OCI-LY3 (cell line): ENCODE data around the gene ELOVL7.
"Not testable (repeated sequence)": the region's sequence is repeated elsewhere in the genome, so short reads cannot be mapped to it uniquely, and the experiment has no call there.

Experiments
- H2AFZ ChIP-seq: fragments of 200-600, 300-600 bp; shearing (Covaris generic); 2 replicates; pipeline ENCODE4 v1.6.0; 2014; ENCODE audit warnings: antibody characterized with exemption, low read depth, low read length
- H3K27ac ChIP-seq: fragments of 200-600, 300-600 bp; sonication (generic); 2 replicates; pipeline ENCODE4 v1.5.1; 2014; ENCODE audit warnings: mild to moderate bottlenecking, low read length, moderate library complexity, mixed read lengths
- H3K27me3 ChIP-seq: fragments of 200-600, 300-600 bp; sonication (generic); 2 replicates; pipeline ENCODE4 v1.6.1; 2014; ENCODE audit warnings: low read depth, low read length, mixed read lengths
- H3K36me3 ChIP-seq: fragments of 200-600, 300-600 bp; sonication (generic); replicated peaks from 2 replicates; pipeline ENCODE3; 2014; ENCODE audit warnings: low read depth, low read length, mixed read lengths
- H3K4me1 ChIP-seq: fragments of 300-600, 200-600 bp; sonication (generic); 2 replicates; pipeline ENCODE4 v1.6.1; 2014; ENCODE audit warnings: low read length, mixed read lengths
- H3K4me2 ChIP-seq: fragments of 200-600, 300-600 bp; sonication (generic); 2 replicates; pipeline ENCODE4 v1.6.1; 2014; ENCODE audit warnings: low read length, mixed read lengths
- H3K4me3 ChIP-seq: fragments of 300-600, 200-600 bp; sonication (generic); 2 replicates; pipeline ENCODE4 v1.5.1; 2014; ENCODE audit warnings: antibody characterized with exemption, mild to moderate bottlenecking, low read length, moderate library complexity
- H3K79me2 ChIP-seq: fragments of 300-600, 200-600 bp; shearing (Covaris generic); 2 replicates; pipeline ENCODE4 v1.6.1; 2014; ENCODE audit warnings: mild to moderate bottlenecking, low read length, mixed read lengths
- H3K9ac ChIP-seq: fragments of 300-600, 200-600 bp; shearing (Covaris generic); 2 replicates; pipeline ENCODE4 v1.6.0; 2014; ENCODE audit warnings: mild to moderate bottlenecking, low read length, moderate library complexity
- H3K9me3 ChIP-seq: fragments of 200-600, 300-600 bp; shearing (Covaris generic); 2 replicates; pipeline ENCODE4 v1.6.1; 2014; ENCODE audit warnings: low read length, mixed read lengths; ENCODE audit not compliant: insufficient read depth
- H4K20me1 ChIP-seq: fragments of 200-600, 300-600 bp; sonication (generic); 2 replicates; pipeline ENCODE4 v1.6.1; 2016; ENCODE audit warnings: low read length, mixed read lengths; ENCODE audit not compliant: insufficient read depth
- CTCF ChIP-seq: fragments of 200-600, 300-600 bp; sonication (generic); IDR thresholded peaks from 2 replicates; pipeline ENCODE4 v1.5.1; 2014; ENCODE audit warnings: antibody characterized with exemption, low read length, low read depth
- EZH2phosphoT487 ChIP-seq: fragments of 200-600 bp; shearing (Covaris generic); IDR thresholded peaks from 2 replicates; pipeline ENCODE4 v1.6.1; 2018; ENCODE audit warnings: antibody characterized with exemption, mixed run types, low read depth

ELOVL7 gene

GRCh38 chr5:60743511-60744314, 100.4 kb downstream of the ELOVL7 start:
- Histone ChIP-seq H3K4me2 (no peak overlapping the region), H3K4me3 (no peak overlapping the region), H3K9ac (no peak overlapping the region), H3K9me3 (no peaks in the 10 kb centered on the region), H3K27ac (no peak overlapping the region), H3K79me2 (no peaks in the 10 kb centered on the region), H2AFZ (no peak overlapping the region), H3K4me1 (peaks cover 4% of the 10 kb centered on the region), H3K27me3 (no peaks in the 10 kb centered on the region), H3K36me3 (no peaks in the 10 kb centered on the region), H4K20me1 (no peaks in the 10 kb centered on the region)
- TF ChIP-seq EZH2phosphoT487 (no peak), CTCF (no peak)

- Histone ChIP-seq H3K9ac (no peak overlapping the region), H3K79me2 (no peaks in the 10 kb centered on the region), H4K20me1 (no peaks in the 10 kb centered on the region), H3K4me1 (peaks cover 11% of the 10 kb centered on the region), H3K27me3 (no peaks in the 10 kb centered on the region), H3K4me2 (no peak overlapping the region), H3K36me3 (no peaks in the 10 kb centered on the region), H3K4me3 (no peak overlapping the region), H3K27ac (no peak overlapping the region), H2AFZ (no peak overlapping the region), H3K9me3 (no peaks in the 10 kb centered on the region)
- TF ChIP-seq CTCF (no peak), EZH2phosphoT487 (no peak)
Observed at GRCh38 chr5:60740322-60740721, 103.7 kb downstream of the ELOVL7 start.

- H3K4me2 ChIP-seq = peak overlapping the region; percentile 9
- H3K36me3 ChIP-seq = no peaks in the 10 kb centered on the region
- H3K4me3 ChIP-seq = no peak overlapping the region
- H3K4me1 ChIP-seq = peaks cover 11% of the 10 kb centered on the region
- no peaks in the 10 kb centered on the region for H3K27me3 ChIP-seq
- no peaks in the 10 kb centered on the region for H4K20me1 ChIP-seq
- H3K27ac ChIP-seq = no peak overlapping the region
- H2AFZ ChIP-seq = no peak overlapping the region
- no peaks in the 10 kb centered on the region for H3K79me2 ChIP-seq
- TF ChIP-seq CTCF = no peak
- TF ChIP-seq EZH2phosphoT487 = no peak
- H3K9me3 ChIP-seq = no peaks in the 10 kb centered on the region
- H3K9ac ChIP-seq = no peak overlapping the region
Observed at GRCh38 chr5:60738933-60739332, 105.1 kb downstream of the ELOVL7 start.

GRCh38 chr5:60738461-60738860, 105.6 kb downstream of the ELOVL7 start:
- H3K27me3 ChIP-seq = no peaks in the 10 kb centered on the region
- TF ChIP-seq EZH2phosphoT487 = no peak
- TF ChIP-seq CTCF = no peak
- no peak overlapping the region for H3K4me3 ChIP-seq
- H3K4me1 ChIP-seq = peaks cover 11% of the 10 kb centered on the region
- H3K4me2 ChIP-seq = peak overlapping the region; percentile 9
- H3K36me3 ChIP-seq = no peaks in the 10 kb centered on the region
- no peak overlapping the region for H3K27ac ChIP-seq
- H3K79me2 ChIP-seq = no peaks in the 10 kb centered on the region
- no peak overlapping the region for H3K9ac ChIP-seq
- no peaks in the 10 kb centered on the region for H4K20me1 ChIP-seq
- no peaks in the 10 kb centered on the region for H3K9me3 ChIP-seq
- H2AFZ ChIP-seq = no peak overlapping the region

GRCh38 chr5:60730858-60731257, 113.2 kb downstream of the ELOVL7 start:
- H3K4me2 ChIP-seq, H2AFZ ChIP-seq, H3K4me3 ChIP-seq, H3K79me2 ChIP-seq, H3K27ac ChIP-seq, H4K20me1 ChIP-seq, H3K36me3 ChIP-seq, H3K9me3 ChIP-seq, H3K27me3 ChIP-seq, H3K9ac ChIP-seq, H3K4me1 ChIP-seq: not testable (repeated sequence)
